Breast epithelium (tissue), 4 donors: ENCODE results near the gene CRYM. TPM values are rescaled to one million over a fixed set of nuclear protein-coding genes. Genes with fewer than 3 reads are reported as not detected.
A peak's percentile ranks its signal among the peaks of the same experiment; 100 is the strongest.
"Not testable (repeated sequence)": the region's sequence is repeated elsewhere in the genome, so short reads cannot be mapped to it uniquely, and the experiment has no call there.

Experiments
- DNase-seq, 2 donors: peaks; one replicate each; pipeline ENCODE4 v3.0.0-alpha.2; 2019; ENCODE audit warnings: low spot score in 2 of 2
- H3K27ac ChIP-seq, 2 donors: fragments of 200-600 bp; sonication (generic) in 1 of 2; one replicate each; pipeline ENCODE4 v1.5.1; 2016 to 2019; ENCODE audit warnings: mild to moderate bottlenecking in 1 of 2
- H3K27me3 ChIP-seq, 2 donors: fragments of 200-600 bp; sonication (generic) in 1 of 2; one replicate each; pipeline versions ENCODE4 v1.5.1 to v1.6.0; 2017 to 2019; ENCODE audit warnings: control low read depth in 1 of 2, mild to moderate bottlenecking in 1 of 2
- H3K36me3 ChIP-seq: fragments of 200-600 bp; one replicate; pipeline ENCODE4 v1.5.1; 2019
- H3K4me1 ChIP-seq, 2 donors: fragments of 200-600 bp; sonication (generic); one replicate each; pipeline ENCODE4 v1.5.1; 2016 to 2019; ENCODE audit warnings: control low read depth in 1 of 2
- H3K4me3 ChIP-seq, 3 donors: fragments of 200-600 bp; sonication (generic); 1 replicate in 2 of 3; 2 replicates in 1 of 3; pipeline ENCODE4 v1.5.1; 2016 to 2019; ENCODE audit warnings: mild to moderate bottlenecking in 3 of 3, moderate library complexity in 2 of 3
- H3K9me3 ChIP-seq, 2 donors: fragments of 200-600 bp; sonication (generic) in 1 of 2; one replicate each; pipeline ENCODE4 v1.5.1; 2016 to 2019; ENCODE audit warnings: control low read depth in 1 of 2
- POLR2A ChIP-seq: fragments of 450-650 bp; IDR thresholded peaks from one replicate; pipeline ENCODE4 v1.6.1; 2016; ENCODE audit warnings: antibody characterized with exemption, mild to moderate bottlenecking, moderate library complexity
- POLR2AphosphoS5 ChIP-seq, 3 donors: sonication (generic); formaldehyde crosslinking; IDR thresholded peaks; one replicate each; pipeline ENCODE4 v1.6.1; 2017; ENCODE audit warnings: antibody characterized with exemption in 3 of 3
- intact Hi-C: fragments of 100-400 bp; cut with DNase I; formaldehyde crosslinking; loops from one replicate; pipeline ENCODE4 v1.15.1; 2023; ENCODE audit warnings: low total_unique reads
- total RNA-seq, 3 donors: library from RNA; depleted of rRNA; stranded (reverse); fragments of >200 nt; gene quantifications; one replicate each; pipeline ENCODE4 v1.1.0, GENCODE V29; 2016
- TF ChIP-seq, protein P1 (sequence below), 3 donors: fragments of 450-650 bp; IDR thresholded peaks; one replicate each; pipeline ENCODE4 v1.5.1; 2016 to 2017; ENCODE audit warnings: antibody characterized with exemption in 3 of 3, mild to moderate bottlenecking in 3 of 3, moderate library complexity in 3 of 3

Gene CRYM
- total RNA-seq, result 1 to 10 TPM in 2 of 3 donors, under 1 TPM in 1; 0.98 to 5.0 (median 2.6) TPM

DNA sequence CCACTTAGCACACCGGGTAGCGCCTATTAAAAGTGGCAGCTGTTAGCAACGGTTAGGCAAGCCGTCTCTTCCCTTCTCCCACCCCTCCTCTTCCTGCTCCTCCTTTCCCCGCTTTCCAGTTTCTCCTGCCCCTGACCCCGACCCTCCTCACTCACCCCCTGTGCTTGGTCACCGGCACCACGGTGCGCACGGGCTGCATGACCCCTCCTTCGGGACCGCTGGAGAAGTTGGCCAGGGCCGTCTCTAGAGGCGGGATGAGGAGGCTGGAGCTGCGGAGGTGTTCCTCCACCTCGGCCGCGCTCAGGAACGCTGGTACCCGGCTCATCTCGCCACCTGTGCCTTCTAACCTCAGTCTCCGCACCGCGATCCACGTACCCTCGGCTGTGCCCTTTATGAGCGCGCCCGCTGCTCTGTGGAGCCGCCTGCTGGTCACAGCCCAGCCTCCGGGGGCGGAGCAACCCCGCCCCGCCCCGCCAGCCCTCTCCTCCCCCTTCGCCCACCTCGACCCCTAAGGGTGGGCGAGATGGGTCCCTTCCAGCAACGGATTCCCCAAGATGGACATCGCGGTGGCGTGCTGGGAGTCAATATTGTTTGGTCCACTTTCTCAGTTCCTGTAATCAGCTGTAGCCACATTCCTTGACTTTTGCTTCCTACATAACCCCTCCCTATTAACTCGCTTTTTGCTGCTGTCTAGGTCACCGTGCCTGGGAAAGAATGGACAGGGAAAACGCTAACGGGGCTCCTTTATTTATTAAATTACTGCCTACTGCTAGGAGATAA is at the start of gene CRYM:
CRYM (minus strand) TSS at position 364 of the 780 bp plus-strand sequence; CDS start at position 325, 39 bp downstream.
- peak in 1 of 2 donors; percentile 32 for DNase-seq
- Histone ChIP-seq H3K27ac (no peak within 1 kb of the TSS), H3K9me3 (no peaks in the 10 kb centered on the region), H3K27me3 (peaks cover 0 to 14% of the 10 kb centered on the region in 2 donors), H3K36me3 (no peaks in the 10 kb centered on the region), H3K4me1 (no peaks in the 10 kb centered on the region), H3K4me3 (peak within 1 kb of the TSS; percentile 35 to 64 (median 54))
- intact Hi-C loops, result no loop called here
- TF ChIP-seq, protein P1, sequence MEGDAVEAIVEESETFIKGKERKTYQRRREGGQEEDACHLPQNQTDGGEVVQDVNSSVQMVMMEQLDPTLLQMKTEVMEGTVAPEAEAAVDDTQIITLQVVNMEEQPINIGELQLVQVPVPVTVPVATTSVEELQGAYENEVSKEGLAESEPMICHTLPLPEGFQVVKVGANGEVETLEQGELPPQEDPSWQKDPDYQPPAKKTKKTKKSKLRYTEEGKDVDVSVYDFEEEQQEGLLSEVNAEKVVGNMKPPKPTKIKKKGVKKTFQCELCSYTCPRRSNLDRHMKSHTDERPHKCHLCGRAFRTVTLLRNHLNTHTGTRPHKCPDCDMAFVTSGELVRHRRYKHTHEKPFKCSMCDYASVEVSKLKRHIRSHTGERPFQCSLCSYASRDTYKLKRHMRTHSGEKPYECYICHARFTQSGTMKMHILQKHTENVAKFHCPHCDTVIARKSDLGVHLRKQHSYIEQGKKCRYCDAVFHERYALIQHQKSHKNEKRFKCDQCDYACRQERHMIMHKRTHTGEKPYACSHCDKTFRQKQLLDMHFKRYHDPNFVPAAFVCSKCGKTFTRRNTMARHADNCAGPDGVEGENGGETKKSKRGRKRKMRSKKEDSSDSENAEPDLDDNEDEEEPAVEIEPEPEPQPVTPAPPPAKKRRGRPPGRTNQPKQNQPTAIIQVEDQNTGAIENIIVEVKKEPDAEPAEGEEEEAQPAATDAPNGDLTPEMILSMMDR (IDR thresholded peaks at IDR 0.05), result peak in 2 of 3 donors; percentile 47 to 71
- no peak for TF ChIP-seq POLR2AphosphoS5 (IDR thresholded peaks at IDR 0.05)

DNA sequence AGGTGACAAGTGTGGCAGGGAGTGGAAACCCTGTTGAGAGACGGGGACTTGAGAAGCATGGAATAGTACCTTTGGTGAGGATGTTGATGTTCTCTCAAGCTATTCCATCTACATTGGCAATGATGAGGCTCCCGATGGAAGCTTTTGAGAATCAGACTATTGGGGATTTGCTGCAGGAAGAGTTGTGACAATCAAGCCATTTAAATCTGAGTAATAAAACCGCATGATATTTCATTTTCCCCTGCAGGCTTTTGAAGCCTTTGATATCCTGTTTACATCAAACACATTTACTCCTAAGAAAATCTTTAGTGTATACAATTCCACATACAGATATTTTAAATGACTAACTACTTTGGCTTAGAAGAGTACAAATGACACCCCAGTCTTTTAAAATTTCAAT is 49.0 kb upstream of the CRYM start:
- H3K36me3 ChIP-seq, result no peaks in the 10 kb centered on the region
- no peak for TF ChIP-seq POLR2AphosphoS5 (IDR thresholded peaks at IDR 0.05)
- TF ChIP-seq, protein P1 (IDR thresholded peaks at IDR 0.05), result no peak
- TF ChIP-seq POLR2A, result no peak
- no peaks in the 10 kb centered on the region for H3K27me3 ChIP-seq
- DNase-seq, result no peak
- H3K4me3 ChIP-seq, result no peak overlapping the region
- peaks cover 0 to 4% of the 10 kb centered on the region in 2 donors for H3K9me3 ChIP-seq
- no peak overlapping the region for H3K27ac ChIP-seq
- intact Hi-C loops, result no loop called here
- no peaks in the 10 kb centered on the region for H3K4me1 ChIP-seq

- Histone ChIP-seq H3K4me1 (no peaks in the 10 kb centered on the region), H3K27ac (no peak overlapping the region), H3K27me3 (no peaks in the 10 kb centered on the region), H3K9me3 (peaks cover 0 to 4% of the 10 kb centered on the region in 2 donors), H3K36me3 (no peaks in the 10 kb centered on the region), H3K4me3 (no peak overlapping the region)
- no peak for DNase-seq
- TF ChIP-seq POLR2A, result no peak
- no peak for TF ChIP-seq POLR2AphosphoS5 (IDR thresholded peaks at IDR 0.05)
- TF ChIP-seq, protein P1 (IDR thresholded peaks at IDR 0.05), result no peak
- intact Hi-C loops, result no loop called here
Observed at GRCh38 chr16:21326459-21326858, 48.4 kb upstream of the CRYM start.

DNA sequence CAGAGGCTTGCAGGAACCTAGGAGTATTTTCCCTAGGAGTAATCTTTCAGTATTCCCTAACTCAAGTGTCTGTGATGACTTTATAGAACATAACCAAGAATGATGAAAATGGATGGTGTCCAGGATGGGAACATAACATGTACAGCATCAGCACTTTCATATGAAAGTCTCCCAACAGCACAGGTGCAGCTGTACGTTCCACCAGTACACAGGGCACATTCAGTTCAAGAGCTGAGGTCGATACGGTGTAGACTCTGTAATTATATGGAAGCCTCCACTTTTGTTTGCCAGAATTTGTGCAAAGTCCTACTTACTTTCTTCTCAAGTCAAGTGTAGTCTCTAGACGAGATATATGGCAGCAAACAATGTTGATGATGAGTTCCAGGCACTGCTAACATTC is 46.2 kb upstream of the CRYM start:
- Histone ChIP-seq H3K4me1 (no peaks in the 10 kb centered on the region), H3K4me3 (no peak overlapping the region), H3K27ac (no peak overlapping the region), H3K27me3 (no peaks in the 10 kb centered on the region), H3K9me3 (peaks cover 0 to 3% of the 10 kb centered on the region in 2 donors), H3K36me3 (no peaks in the 10 kb centered on the region)
- no peak for TF ChIP-seq POLR2AphosphoS5 (IDR thresholded peaks at IDR 0.05)
- no peak for TF ChIP-seq POLR2A
- TF ChIP-seq, protein P1 (IDR thresholded peaks at IDR 0.05), result no peak
- intact Hi-C loops, result no loop called here
- no peak for DNase-seq

GRCh38 chr16:21322251-21322650 is 44.2 kb upstream of the CRYM start:
- H3K4me1 ChIP-seq, intact Hi-C loops, H3K4me3 ChIP-seq, H3K9me3 ChIP-seq, H3K36me3 ChIP-seq, H3K27ac ChIP-seq, H3K27me3 ChIP-seq, DNase-seq: not testable (repeated sequence)
